ENCODE data around the gene FAM131A.

Gene FAM131A, protein sequence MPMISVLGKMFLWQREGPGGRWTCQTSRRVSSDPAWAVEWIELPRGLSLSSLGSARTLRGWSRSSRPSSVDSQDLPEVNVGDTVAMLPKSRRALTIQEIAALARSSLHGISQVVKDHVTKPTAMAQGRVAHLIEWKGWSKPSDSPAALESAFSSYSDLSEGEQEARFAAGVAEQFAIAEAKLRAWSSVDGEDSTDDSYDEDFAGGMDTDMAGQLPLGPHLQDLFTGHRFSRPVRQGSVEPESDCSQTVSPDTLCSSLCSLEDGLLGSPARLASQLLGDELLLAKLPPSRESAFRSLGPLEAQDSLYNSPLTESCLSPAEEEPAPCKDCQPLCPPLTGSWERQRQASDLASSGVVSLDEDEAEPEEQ

DNA sequence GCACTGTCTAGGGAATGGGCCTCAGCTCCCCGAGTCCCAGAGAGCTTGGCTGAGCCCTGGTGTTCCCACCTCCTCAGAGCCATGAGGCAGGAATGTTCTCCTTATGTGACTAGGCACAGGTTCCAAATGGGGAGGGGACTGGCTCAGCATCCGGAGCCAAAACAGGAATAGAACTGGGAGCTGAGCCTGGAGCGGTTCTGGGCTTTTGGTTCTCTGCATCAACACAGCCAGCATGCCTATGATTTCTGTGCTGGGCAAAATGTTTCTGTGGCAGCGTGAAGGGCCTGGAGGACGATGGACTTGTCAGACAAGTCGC lies at the start of gene FAM131A:
Gene FAM131A, plus strand, starts transcription at position 202 of the 316 bp plus-strand sequence. Its CDS starts 31 bp downstream, at position 233.
- DNase-seq (ENCODE audit: low spot score): no peak
- TF ChIP-seq, protein P1, sequence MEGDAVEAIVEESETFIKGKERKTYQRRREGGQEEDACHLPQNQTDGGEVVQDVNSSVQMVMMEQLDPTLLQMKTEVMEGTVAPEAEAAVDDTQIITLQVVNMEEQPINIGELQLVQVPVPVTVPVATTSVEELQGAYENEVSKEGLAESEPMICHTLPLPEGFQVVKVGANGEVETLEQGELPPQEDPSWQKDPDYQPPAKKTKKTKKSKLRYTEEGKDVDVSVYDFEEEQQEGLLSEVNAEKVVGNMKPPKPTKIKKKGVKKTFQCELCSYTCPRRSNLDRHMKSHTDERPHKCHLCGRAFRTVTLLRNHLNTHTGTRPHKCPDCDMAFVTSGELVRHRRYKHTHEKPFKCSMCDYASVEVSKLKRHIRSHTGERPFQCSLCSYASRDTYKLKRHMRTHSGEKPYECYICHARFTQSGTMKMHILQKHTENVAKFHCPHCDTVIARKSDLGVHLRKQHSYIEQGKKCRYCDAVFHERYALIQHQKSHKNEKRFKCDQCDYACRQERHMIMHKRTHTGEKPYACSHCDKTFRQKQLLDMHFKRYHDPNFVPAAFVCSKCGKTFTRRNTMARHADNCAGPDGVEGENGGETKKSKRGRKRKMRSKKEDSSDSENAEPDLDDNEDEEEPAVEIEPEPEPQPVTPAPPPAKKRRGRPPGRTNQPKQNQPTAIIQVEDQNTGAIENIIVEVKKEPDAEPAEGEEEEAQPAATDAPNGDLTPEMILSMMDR (IDR thresholded peaks at IDR 0.05; ENCODE audit: extremely low read depth, missing control alignments): no peak

GRCh38 chr3:184289426-184289938 lies 47.9 kb upstream of the FAM131A start:
- TF ChIP-seq, protein P1 (IDR thresholded peaks at IDR 0.05; ENCODE audit: extremely low read depth, missing control alignments): peak; percentile 44
- peak; percentile 77 for DNase-seq (ENCODE audit: low spot score)

GRCh38 chr3:184290331-184290730 lies 47.1 kb upstream of the FAM131A start:
- no peak for DNase-seq (ENCODE audit: low spot score)
- TF ChIP-seq, protein P1 (IDR thresholded peaks at IDR 0.05; ENCODE audit: extremely low read depth, missing control alignments): no peak

- TF ChIP-seq, protein P1 (IDR thresholded peaks at IDR 0.05; ENCODE audit: extremely low read depth, missing control alignments): no peak
Observed at GRCh38 chr3:184291044-184291737, 46.2 kb upstream of the FAM131A start.

DNA sequence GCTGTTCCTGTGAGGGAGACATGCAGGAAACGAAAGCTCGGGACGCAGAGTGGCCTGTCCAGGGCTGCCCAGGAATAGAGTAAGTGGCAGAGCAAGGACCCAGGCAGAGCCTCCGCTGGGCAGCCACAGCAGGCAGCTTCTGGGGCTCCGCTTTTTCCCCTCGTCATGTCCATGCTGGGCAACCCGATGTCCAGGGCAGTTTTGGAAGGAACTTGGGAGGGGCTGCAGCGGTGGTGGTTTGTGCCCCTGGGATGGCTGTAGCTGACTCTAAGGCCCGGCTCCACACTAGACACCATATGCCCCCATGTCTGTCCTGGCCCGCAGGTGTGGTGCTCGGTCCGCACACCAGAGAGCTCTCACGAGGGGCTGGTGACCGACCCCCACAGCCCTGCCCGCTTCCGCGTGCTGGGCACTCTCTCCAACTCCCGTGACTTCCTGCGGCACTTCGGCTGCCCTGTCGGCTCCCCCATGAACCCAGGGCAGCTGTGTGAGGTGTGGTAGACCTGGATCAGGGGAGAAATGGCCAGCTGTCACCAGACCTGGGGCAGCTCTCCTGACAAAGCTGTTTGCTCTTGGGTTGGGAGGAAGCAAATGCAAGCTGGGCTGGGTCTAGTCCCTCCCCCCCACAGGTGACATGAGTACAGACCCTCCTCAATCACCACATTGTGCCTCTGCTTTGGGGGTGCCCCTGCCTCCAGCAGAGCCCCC lies 45.5 kb upstream of the FAM131A start:
- TF ChIP-seq, protein P1 (IDR thresholded peaks at IDR 0.05; ENCODE audit: extremely low read depth, missing control alignments): no peak
- no peak for DNase-seq (ENCODE audit: low spot score)

More at GRCh38 chr3:184291044-184291737, 46.2 kb upstream of the FAM131A start:
- DNase-seq (ENCODE audit: low spot score): no peak

DNA sequence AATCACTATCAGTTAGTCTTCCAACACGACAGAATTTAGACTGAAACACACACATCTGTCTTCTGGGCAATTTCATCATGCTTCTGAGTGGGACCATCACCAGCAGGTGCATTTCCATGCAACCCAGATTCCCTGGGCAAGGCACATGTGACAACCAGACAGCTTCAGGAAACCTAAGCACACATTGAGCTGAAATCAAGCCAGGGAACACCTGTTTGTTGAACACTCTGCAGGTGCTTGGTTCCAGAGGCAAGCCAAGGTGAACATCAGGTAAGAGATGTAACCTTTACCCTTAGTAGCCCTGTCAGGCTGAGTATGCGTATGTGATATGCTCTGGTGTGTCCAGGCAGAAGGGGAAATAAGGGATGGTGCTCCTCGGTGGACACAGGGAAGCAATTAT lies 41.6 kb upstream of the FAM131A start:
- TF ChIP-seq, protein P1 (IDR thresholded peaks at IDR 0.05; ENCODE audit: extremely low read depth, missing control alignments): no peak
- no peak for DNase-seq (ENCODE audit: low spot score)

Measured in GM20000 (cell line).